GM08714 (cell line): Measurements from ENCODE around the gene GFER.

Source experiments
- H3K4me3 ChIP-seq: fragments of 200-500 bp; sonication (Bioruptor generic); 2 replicates; pipeline ENCODE4 v1.5.1; 2014; ENCODE audit warnings: mild to moderate bottlenecking, low read length, inconsistent platforms
- ZNF274 ChIP-seq: IDR thresholded peaks from 2 replicates; pipeline ENCODE4 v1.6.1; 2012; ENCODE audit warnings: mild to moderate bottlenecking, low read depth, low read length

The GFER gene

GRCh38 chr16:1999866-2000514 is 16.0 kb downstream of the GFER start:
- no peak for TF ChIP-seq ZNF274
- no peak overlapping the region for H3K4me3 ChIP-seq

GRCh38 chr16:2001035-2001434 is 17.0 kb downstream of the GFER start:
- TF ChIP-seq ZNF274: no peak
- H3K4me3 ChIP-seq: no peak overlapping the region

GRCh38 chr16:2001456-2002355 is 17.7 kb downstream of the GFER start:
- H3K4me3 ChIP-seq: no peak overlapping the region
- TF ChIP-seq ZNF274: no peak

DNA sequence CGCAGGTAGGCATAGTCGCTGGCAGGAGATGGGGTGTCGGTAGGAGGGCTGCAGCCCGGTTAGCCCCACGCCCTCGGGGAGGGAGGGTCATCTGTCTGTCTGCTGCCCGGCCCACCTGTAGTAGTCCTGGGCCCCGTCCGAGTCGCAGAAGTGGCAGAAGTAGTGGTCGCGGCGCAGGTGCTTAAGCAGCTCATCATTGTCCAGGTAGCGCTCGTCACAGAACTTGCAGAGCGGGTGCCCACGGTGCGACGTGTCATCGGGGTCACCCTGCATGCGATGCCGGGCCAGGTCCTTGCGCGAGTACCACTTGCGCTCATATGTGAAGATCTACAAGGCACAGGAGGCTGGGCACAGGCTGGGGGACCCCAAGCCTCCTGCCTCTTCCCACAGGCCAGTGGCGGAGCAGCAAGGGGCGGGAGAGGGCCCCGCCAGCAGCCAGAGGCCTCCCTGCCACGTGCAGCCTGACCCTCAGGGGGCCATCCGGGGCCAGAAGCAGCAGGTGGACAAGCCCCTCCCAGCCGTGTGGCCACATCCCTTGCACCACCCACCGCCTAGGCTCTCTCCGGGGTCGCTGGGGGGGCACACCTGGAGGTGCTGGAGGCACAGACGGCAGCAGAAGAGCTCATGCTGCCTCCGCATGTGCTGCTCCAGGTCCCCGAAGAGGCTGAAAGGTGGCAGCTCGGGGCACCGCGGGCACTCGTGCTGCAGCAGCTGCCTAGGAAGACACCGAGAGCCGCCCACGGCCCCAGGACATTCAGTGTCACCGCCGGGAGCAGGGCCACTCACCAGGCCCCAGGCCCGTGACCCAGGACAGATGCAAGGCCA is 18.6 kb downstream of the GFER start:
- no peak for TF ChIP-seq ZNF274

DNA sequence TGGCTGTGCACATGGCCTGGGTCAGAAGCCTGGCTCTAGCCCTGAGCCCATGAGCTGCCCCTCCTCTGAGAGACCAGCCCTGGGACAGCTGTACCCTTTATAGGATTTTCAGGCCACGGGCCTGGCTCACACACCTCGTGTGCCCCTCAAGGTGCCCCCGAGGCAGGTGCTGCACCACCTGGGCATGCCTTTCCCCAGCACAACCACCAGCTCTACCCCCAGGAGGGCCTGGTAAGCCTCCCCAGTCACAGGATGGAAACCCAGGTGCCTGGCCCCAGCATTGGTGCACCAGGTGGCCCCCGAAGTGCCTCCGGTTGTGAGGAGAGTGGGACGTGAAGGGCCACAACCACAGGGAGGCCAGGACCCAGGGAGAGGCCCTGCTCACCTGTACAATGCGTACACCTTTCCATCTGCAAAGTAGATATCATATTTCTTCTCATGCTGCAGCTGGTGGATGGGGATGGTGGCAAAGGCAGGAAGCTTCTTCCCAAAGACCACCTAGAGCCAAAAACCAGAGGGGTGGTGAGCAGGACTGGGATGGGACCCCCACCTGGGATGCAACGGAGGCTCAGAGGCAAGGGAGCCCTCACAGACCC is 19.3 kb downstream of the GFER start:
- H3K4me3 ChIP-seq: no peak overlapping the region
- no peak for TF ChIP-seq ZNF274

More for the DNA sequence above, 18.6 kb downstream of the GFER start:
- H3K4me3 ChIP-seq: no peak overlapping the region

DNA sequence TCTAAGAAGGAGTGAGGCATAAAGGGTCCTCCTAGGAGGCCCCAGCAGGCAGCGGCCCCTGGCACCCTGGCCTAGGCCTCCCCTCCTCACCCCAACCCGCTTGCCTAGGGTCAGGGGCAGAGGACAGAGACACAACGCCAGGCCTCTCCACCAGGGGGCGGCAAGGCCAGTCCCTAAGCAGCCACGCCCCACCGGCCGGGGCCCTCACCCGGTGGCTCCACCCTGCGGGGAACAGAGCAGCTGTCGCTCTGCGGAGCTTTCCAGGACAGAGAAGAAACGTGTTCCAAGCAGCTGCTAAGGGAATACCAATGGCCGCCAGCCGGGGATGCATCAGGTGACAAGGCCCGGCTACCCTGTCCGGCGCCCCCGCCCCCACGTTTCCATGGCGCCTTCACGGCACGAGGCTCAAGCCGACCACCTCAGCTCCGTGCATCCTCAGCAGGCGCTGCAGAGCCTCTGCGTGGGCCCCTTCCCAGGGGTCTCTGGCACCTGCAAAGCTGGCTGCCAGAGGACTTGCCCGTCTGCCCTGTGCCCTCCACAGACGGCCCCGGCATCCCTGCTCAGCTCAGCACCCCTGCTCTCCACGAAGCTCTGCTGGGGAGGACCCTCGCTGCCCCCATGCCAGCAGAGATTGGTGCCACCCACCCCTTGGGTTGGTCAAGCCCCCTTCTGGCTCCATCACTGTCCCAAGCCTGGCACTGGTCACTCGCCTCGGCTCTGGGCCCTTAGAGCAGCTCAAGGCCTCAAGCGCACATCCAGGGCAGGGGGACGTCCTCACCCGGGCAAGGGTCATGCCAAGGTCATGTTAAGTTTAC is 20.0 kb downstream of the GFER start:
- no peak for TF ChIP-seq ZNF274
- H3K4me3 ChIP-seq: no peak overlapping the region

- H3K4me3 ChIP-seq: no peak overlapping the region
- TF ChIP-seq ZNF274: no peak
Observed at GRCh38 chr16:2004795-2005517, 21.0 kb downstream of the GFER start.

GRCh38 chr16:2005646-2006045 is 21.7 kb downstream of the GFER start:
- no peak overlapping the region for H3K4me3 ChIP-seq
- TF ChIP-seq ZNF274: no peak

- no peak for TF ChIP-seq ZNF274
- H3K4me3 ChIP-seq: no peak overlapping the region
Observed at GRCh38 chr16:2006317-2006716, 22.3 kb downstream of the GFER start.

DNA sequence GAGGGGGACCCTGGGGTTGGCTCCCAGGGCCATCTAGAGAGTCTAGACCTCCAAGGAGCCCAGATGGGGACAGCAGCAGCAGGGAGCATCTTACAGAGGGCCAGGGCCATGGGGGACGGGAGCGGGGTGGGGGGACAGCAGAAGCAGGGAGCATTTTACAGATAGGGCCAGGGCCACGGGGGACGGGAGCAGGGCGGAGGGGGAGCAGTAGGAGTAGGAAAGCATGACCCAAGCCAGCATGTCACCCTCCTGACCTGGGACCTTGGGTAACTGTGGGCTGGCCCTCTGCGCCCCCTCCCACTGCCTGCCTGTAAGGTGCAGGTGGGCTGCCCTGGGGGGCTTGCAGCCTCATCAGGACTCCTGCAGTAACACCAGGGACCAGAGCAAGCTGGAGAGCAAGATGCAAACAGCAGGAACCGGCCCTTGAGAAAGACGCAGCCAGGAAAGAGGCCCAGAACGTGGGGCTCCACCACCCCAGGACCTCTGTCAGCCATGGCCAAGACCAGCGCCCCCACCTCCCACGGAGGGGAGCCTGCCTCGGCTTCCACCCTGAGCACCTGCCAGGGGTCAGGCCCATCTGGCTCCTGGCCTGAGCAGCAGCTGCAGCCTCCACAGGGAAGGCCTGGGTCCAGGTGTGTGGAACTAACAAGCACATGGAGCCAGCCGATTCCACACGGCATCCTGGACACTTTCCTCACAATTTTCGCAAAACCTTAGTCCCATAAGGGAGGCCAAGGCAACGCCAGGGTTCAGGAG is 23.3 kb downstream of the GFER start:
- TF ChIP-seq ZNF274: no peak
- H3K4me3 ChIP-seq: peak overlapping the region; percentile 83; the same call in 1 of the 2 replicates

DNA sequence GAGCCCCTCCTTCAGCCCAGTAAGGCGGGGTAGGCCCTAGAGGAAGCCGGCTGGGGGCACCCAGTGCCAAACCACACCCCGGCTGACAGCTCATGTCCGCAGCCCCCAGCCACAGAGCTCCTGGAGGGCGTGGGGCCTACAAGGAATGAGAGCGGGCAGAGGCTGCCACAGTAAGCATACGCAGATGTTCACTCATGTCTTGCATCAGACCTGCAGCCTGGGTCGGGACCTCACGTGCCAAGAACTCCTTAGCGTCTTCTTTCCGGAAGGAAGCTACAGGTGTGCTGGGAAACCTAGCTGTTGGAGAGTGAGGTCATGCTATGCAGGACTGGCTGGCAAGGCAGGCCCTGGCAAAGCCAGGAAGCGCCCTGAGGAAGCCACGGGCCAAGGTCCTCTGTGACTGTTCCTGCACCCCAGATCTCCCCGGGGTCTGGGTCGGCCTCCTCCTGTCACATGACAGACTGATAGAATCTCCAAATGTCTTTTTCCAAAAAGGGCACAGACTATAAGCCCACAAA is 24.1 kb downstream of the GFER start:
- no peak for TF ChIP-seq ZNF274
- H3K4me3 ChIP-seq: peak overlapping the region; percentile 83
